ENCODE measurements around the gene CDC42EP4.
A peak's percentile ranks its signal among the peaks of the same experiment; 100 is the strongest.
"Not testable (repeated sequence)": the region's sequence is repeated elsewhere in the genome, so short reads cannot be mapped to it uniquely, and the experiment has no call there.

CDC42EP4 gene

GRCh38 chr17:73269791-73270190, 42.0 kb downstream of the CDC42EP4 start:
- no peak overlapping the region for H3K4me3 ChIP-seq (ENCODE audit: low read depth, low read length)
- no peak for TF ChIP-seq CTCF (IDR thresholded peaks at IDR 0.05; ENCODE audit: insufficient read depth, low read depth, low read length, missing control alignments)
- no peak for DNase-seq (ENCODE audit: low read depth)

GRCh38 chr17:73269329-73269615, 42.5 kb downstream of the CDC42EP4 start:
- H3K4me3 ChIP-seq (ENCODE audit: low read depth, low read length) = no peak overlapping the region
- no peak for TF ChIP-seq CTCF (IDR thresholded peaks at IDR 0.05; ENCODE audit: insufficient read depth, low read depth, low read length, missing control alignments)
- DNase-seq (ENCODE audit: low read depth) = no peak

GRCh38 chr17:73268582-73269328, 43.0 kb downstream of the CDC42EP4 start:
- DNase-seq (ENCODE audit: low read depth) = peak; percentile 23
- no peak overlapping the region for H3K4me3 ChIP-seq (ENCODE audit: low read depth, low read length)
- no peak for TF ChIP-seq CTCF (IDR thresholded peaks at IDR 0.05; ENCODE audit: insufficient read depth, low read depth, low read length, missing control alignments)

- TF ChIP-seq CTCF (IDR thresholded peaks at IDR 0.05; ENCODE audit: insufficient read depth, low read depth, low read length, missing control alignments) = no peak
- no peak for DNase-seq (ENCODE audit: low read depth)
- no peak overlapping the region for H3K4me3 ChIP-seq (ENCODE audit: low read depth, low read length)
These were observed 43.9 kb downstream of the CDC42EP4 start for GRCh38 chr17:73267648-73268537.

- H3K4me3 ChIP-seq (ENCODE audit: low read depth, low read length) = no peak overlapping the region
- TF ChIP-seq CTCF (IDR thresholded peaks at IDR 0.05; ENCODE audit: insufficient read depth, low read depth, low read length, missing control alignments) = no peak
- no peak for DNase-seq (ENCODE audit: low read depth)
These were observed 45.0 kb downstream of the CDC42EP4 start for GRCh38 chr17:73266796-73267195.

GRCh38 chr17:73265646-73266640, 45.9 kb downstream of the CDC42EP4 start:
- no peak for DNase-seq (ENCODE audit: low read depth)
- no peak for TF ChIP-seq CTCF (IDR thresholded peaks at IDR 0.05; ENCODE audit: insufficient read depth, low read depth, low read length, missing control alignments)
- no peak overlapping the region for H3K4me3 ChIP-seq (ENCODE audit: low read depth, low read length)

GRCh38 chr17:73264448-73264847, 47.4 kb downstream of the CDC42EP4 start:
- DNase-seq (ENCODE audit: low read depth); H3K4me3 ChIP-seq (ENCODE audit: low read depth, low read length): not testable (repeated sequence)

Data from GM12865 (cell line).